Caco-2 (cell line): Measurements from ENCODE around the gene CCNJL. TPM values are rescaled to one million over a fixed set of nuclear protein-coding genes. Genes with fewer than 3 reads are reported as not detected.
A peak's percentile ranks its signal among the peaks of the same experiment; 100 is the strongest.

Experiments
- BruUV-seq: library from RNA; stranded (reverse); fragments of 400-500 nt; replicated peaks from 2 replicates; lab custom pipeline; 2021; lab: Mats Ljungman, UMichigan
- CTCF ChIA-PET: fragments of 300-600 bp; sonication (Branson Sonifier 250); formaldehyde crosslinking; loops from one replicate; lab custom pipeline; 2022; ENCODE audit warnings: antibody characterized with exemption; lab: Charles Lee
- POLR2A ChIA-PET: fragments of 300-600 bp; sonication (Branson Sonifier 250); formaldehyde crosslinking; loops from one replicate; lab custom pipeline; 2022; ENCODE audit warnings: antibody characterized with exemption; lab: Charles Lee
- DNase-seq, 2 experiments: peaks; one replicate each; pipeline versions ENCODE4 v3.0.0 to v3.0.0-alpha.2; 2020 to 2022
- H3K27me3 ChIP-seq: replicated peaks from 2 replicates; pipeline ENCODE4 v1.6.0; 2011; ENCODE audit warnings: low read length; ENCODE audit not compliant: control insufficient read depth, insufficient read depth
- H3K36me3 ChIP-seq: 2 replicates; pipeline ENCODE4 v1.5.1; 2011; ENCODE audit warnings: low read length; ENCODE audit not compliant: control insufficient read depth, insufficient read depth
- H3K4me1 ChIP-seq: fragments of 250-450 bp; sonication (Bioruptor Pico); 2 replicates; pipeline ENCODE4 v1.5.1; 2020; ENCODE audit warnings: mild to moderate bottlenecking
- H3K4me3 ChIP-seq: 2 replicates; pipeline ENCODE4 v1.5.1; 2011; ENCODE audit warnings: low read depth, mild to moderate bottlenecking, control low read depth, low read length
- H3K9me3 ChIP-seq: fragments of 250-450 bp; sonication (Bioruptor Pico); 2 replicates; pipeline ENCODE4 v1.5.1; 2020; ENCODE audit warnings: mild to moderate bottlenecking, moderate library complexity
- H3K27ac Mint-ChIP-seq: one replicate; pipeline ENCODE4 v1.8.0; 2022; ENCODE audit warnings: mixed read lengths; ENCODE audit not compliant: unreplicated experiment
- H3K27me3 Mint-ChIP-seq: one replicate; pipeline ENCODE4 v1.8.0; 2022; ENCODE audit warnings: mixed read lengths; ENCODE audit not compliant: insufficient read depth, unreplicated experiment
- H3K36me3 Mint-ChIP-seq: one replicate; pipeline ENCODE4 v1.8.0; 2022; ENCODE audit warnings: mild to moderate bottlenecking, mixed read lengths; ENCODE audit not compliant: insufficient read depth, unreplicated experiment
- H3K4me1 Mint-ChIP-seq: one replicate; pipeline ENCODE4 v1.8.0; 2022; ENCODE audit warnings: low read depth, mixed read lengths; ENCODE audit not compliant: unreplicated experiment
- H3K4me3 Mint-ChIP-seq: one replicate; pipeline ENCODE4 v1.8.0; 2022; ENCODE audit warnings: mild to moderate bottlenecking, moderate library complexity, mixed read lengths; ENCODE audit not compliant: unreplicated experiment
- H3K9me3 Mint-ChIP-seq: one replicate; pipeline ENCODE4 v1.8.0; 2022; ENCODE audit warnings: mixed read lengths; ENCODE audit not compliant: unreplicated experiment
- intact Hi-C: fragments of 100-400 bp; cut with micrococcal nuclease; formaldehyde crosslinking; loops from one replicate; pipeline ENCODE4 v1.10.0; 2022; ENCODE audit not compliant: unreplicated experiment
- total RNA-seq: library from RNA; stranded (reverse); gene quantifications from 2 replicates; pipeline ENCODE4 v1.2.3, GENCODE V29; 2022
- TF ChIP-seq, protein P1 (sequence below), 2 experiments: fragments of 200-600 bp in 1 of 2; IDR thresholded peaks; 1 replicate in 1 of 2; 2 replicates in 1 of 2; pipeline versions ENCODE4 v1.5.1 to v1.8.0; 2011 to 2022; ENCODE audit warnings: antibody characterized with exemption in 1 of 2, control low read depth in 1 of 2, inconsistent platforms in 1 of 2, low read depth in 1 of 2, low read length in 1 of 2, mild to moderate bottlenecking in 1 of 2, moderate library complexity in 1 of 2; ENCODE audit not compliant: insufficient read depth in 1 of 2, severe bottlenecking in 1 of 2, unreplicated experiment in 1 of 2

The CCNJL gene
- total RNA-seq, 1 experiment from 2014 or later = 17.4 TPM

GRCh38 chr5:160259341-160259740 lies 53.0 kb downstream of the CCNJL start:
- CTCF ChIA-PET = no interaction called here
- Mint-ChIP-seq H3K4me1 (peaks cover 52% of the 10 kb centered on the region), H3K27ac (peak overlapping the region; percentile 100), H3K9me3 (no peaks in the 10 kb centered on the region), H3K36me3 (peaks cover 8% of the 10 kb centered on the region), H3K27me3 (no peaks in the 10 kb centered on the region), H3K4me3 (no peak overlapping the region)
- H3K4me3 ChIP-seq = no peak overlapping the region
- 0 out of 2 replicates have a peak, but pooled peaks cover 3% of the 10 kb centered on the region for H3K36me3 ChIP-seq
- no peaks in the 10 kb centered on the region for H3K9me3 ChIP-seq
- DNase-seq = no peak
- intact Hi-C loops = no loop called here
- no TSS peak for BruUV-seq
- peaks cover 45% of the 10 kb centered on the region for H3K4me1 ChIP-seq
- POLR2A ChIA-PET = interaction anchor here (0.6 kb wide), 1 partner anchor 27 kb away, joined by 3 read pairs; no protein-coding TSS in a partner anchor
- TF ChIP-seq, protein P1, sequence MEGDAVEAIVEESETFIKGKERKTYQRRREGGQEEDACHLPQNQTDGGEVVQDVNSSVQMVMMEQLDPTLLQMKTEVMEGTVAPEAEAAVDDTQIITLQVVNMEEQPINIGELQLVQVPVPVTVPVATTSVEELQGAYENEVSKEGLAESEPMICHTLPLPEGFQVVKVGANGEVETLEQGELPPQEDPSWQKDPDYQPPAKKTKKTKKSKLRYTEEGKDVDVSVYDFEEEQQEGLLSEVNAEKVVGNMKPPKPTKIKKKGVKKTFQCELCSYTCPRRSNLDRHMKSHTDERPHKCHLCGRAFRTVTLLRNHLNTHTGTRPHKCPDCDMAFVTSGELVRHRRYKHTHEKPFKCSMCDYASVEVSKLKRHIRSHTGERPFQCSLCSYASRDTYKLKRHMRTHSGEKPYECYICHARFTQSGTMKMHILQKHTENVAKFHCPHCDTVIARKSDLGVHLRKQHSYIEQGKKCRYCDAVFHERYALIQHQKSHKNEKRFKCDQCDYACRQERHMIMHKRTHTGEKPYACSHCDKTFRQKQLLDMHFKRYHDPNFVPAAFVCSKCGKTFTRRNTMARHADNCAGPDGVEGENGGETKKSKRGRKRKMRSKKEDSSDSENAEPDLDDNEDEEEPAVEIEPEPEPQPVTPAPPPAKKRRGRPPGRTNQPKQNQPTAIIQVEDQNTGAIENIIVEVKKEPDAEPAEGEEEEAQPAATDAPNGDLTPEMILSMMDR (IDR thresholded peaks at IDR 0.05; ENCODE audit: insufficient read depth in 1 of 2, low read depth in 1 of 2, low read length in 1 of 2, severe bottlenecking in 1 of 2, unreplicated experiment in 1 of 2) = no peak
- no peaks in the 10 kb centered on the region for H3K27me3 ChIP-seq

DNA sequence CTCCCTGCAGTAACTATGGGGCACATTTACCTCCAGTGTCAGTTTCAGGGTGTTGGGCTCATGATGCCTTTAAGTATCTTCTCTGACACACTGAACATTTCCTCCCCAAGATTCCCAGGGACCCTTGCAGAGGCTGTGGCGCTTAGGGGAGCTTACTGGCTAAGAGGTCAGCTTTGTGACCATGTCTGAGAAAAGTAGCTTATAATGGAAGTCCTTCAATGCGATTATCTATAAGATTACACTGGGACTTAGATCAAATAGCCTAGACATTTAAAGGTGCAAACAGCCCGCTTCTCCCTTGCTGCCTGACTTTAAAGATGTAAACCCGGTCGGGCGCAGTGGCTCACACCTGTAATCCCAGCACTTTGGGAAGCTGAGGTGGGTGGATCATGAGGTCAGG lies 57.7 kb downstream of the CCNJL start:
- no peak overlapping the region for H3K4me3 Mint-ChIP-seq
- H3K36me3 Mint-ChIP-seq = peaks cover 4% of the 10 kb centered on the region
- POLR2A ChIA-PET = no interaction called here
- H3K27ac Mint-ChIP-seq = no peak overlapping the region
- Histone ChIP-seq H3K4me1 (peaks cover 7% of the 10 kb centered on the region), H3K4me3 (no peak overlapping the region), H3K27me3 (no peaks in the 10 kb centered on the region), H3K36me3 (peaks cover 9% of the 10 kb centered on the region), H3K9me3 (no peaks in the 10 kb centered on the region)
- intact Hi-C loops = no loop called here
- CTCF ChIA-PET = interaction anchor here (0.6 kb wide), 1 partner anchor 164 kb away, joined by 3 read pairs; the partner anchor contains the start of gene SLU7
- DNase-seq = no peak
- H3K4me1 Mint-ChIP-seq = peaks cover 6% of the 10 kb centered on the region
- no TSS peak for BruUV-seq
- H3K9me3 Mint-ChIP-seq = no peaks in the 10 kb centered on the region
- TF ChIP-seq, protein P1 (IDR thresholded peaks at IDR 0.05; ENCODE audit: insufficient read depth in 1 of 2, low read depth in 1 of 2, low read length in 1 of 2, severe bottlenecking in 1 of 2, unreplicated experiment in 1 of 2) = no peak
- H3K27me3 Mint-ChIP-seq = no peaks in the 10 kb centered on the region

DNA sequence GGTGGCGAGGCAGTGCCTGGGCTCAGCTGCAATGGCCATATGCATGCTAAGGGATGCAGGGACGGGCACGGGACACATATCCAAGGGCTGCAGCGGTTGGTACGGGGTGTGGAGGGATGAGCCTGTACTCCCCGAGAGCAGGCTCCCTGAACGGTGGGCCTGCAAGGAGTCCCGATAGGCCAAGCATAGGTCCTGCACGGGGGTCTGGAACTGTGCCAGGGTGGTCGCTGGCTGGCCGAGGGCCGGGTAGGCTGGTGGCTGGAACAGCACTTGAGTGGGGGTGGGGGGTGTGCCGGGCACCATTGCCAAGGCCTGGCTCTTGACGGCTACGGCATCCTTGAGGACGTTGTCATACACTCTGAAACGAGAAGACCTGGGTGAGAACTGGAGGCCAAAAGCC lies 58.9 kb downstream of the CCNJL start:
- ChIA-PET POLR2A (no interaction called here), CTCF (no interaction called here)
- Mint-ChIP-seq H3K4me3 (no peak overlapping the region), H3K27ac (no peak overlapping the region), H3K9me3 (no peaks in the 10 kb centered on the region), H3K36me3 (peaks cover 4% of the 10 kb centered on the region), H3K4me1 (peaks cover 5% of the 10 kb centered on the region), H3K27me3 (no peaks in the 10 kb centered on the region)
- Histone ChIP-seq H3K36me3 (peaks cover 9% of the 10 kb centered on the region), H3K9me3 (no peaks in the 10 kb centered on the region), H3K4me3 (no peak overlapping the region), H3K27me3 (no peaks in the 10 kb centered on the region), H3K4me1 (no peaks in the 10 kb centered on the region)
- TF ChIP-seq, protein P1 (IDR thresholded peaks at IDR 0.05; ENCODE audit: insufficient read depth in 1 of 2, low read depth in 1 of 2, low read length in 1 of 2, severe bottlenecking in 1 of 2, unreplicated experiment in 1 of 2) = no peak
- no TSS peak for BruUV-seq
- no peak for DNase-seq
- intact Hi-C loops = no loop called here
